SK-N-MC (cell line): ENCODE results near the gene CD40.

Source experiments
- EZH2 ChIP-seq: fragments of 200-600 bp; sonication (generic); IDR thresholded peaks from one replicate; pipeline ENCODE4 v1.6.1; 2017; ENCODE audit warnings: antibody characterized with exemption
- FOXP2 ChIP-seq: optimal IDR thresholded peaks from 2 replicates; pipeline ENCODE3; 2011; ENCODE audit warnings: mild to moderate bottlenecking, moderate library complexity; ENCODE audit not compliant: insufficient read depth; ENCODE audit errors: extremely low read length, control extremely low read depth
- POLR2AphosphoS5 ChIP-seq: IDR thresholded peaks from 2 replicates; pipeline ENCODE4 v1.6.1; 2012; ENCODE audit warnings: mild to moderate bottlenecking, low read depth, low read length, borderline replicate concordance

DNA sequence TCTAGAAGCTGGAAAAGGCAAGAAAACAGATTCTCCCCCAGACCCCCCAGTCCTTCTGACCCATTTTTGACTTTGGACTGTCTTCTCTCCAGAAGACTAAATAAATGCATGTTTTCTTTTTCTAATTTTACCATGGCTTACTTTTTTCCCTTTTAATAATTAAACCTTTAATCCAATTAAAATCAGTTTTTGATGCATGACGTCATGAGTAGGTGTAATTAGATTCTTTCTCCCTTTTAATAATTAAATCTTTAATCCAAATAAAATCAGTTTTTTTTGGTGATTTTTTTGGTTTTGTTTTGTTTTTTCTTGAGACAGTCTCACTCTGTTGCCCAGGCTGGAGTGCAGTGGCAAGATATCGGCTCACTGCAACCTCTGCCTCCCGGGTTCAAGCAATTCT is 15.2 kb upstream of the CD40 start:
- TF ChIP-seq POLR2AphosphoS5 = no peak
- TF ChIP-seq EZH2 = no peak
- no peak for TF ChIP-seq FOXP2
